ENCODE results near the gene TMEM164.
"Not testable (repeated sequence)": the region's sequence is repeated elsewhere in the genome, so short reads cannot be mapped to it uniquely, and the experiment has no call there.

The TMEM164 gene

DNA sequence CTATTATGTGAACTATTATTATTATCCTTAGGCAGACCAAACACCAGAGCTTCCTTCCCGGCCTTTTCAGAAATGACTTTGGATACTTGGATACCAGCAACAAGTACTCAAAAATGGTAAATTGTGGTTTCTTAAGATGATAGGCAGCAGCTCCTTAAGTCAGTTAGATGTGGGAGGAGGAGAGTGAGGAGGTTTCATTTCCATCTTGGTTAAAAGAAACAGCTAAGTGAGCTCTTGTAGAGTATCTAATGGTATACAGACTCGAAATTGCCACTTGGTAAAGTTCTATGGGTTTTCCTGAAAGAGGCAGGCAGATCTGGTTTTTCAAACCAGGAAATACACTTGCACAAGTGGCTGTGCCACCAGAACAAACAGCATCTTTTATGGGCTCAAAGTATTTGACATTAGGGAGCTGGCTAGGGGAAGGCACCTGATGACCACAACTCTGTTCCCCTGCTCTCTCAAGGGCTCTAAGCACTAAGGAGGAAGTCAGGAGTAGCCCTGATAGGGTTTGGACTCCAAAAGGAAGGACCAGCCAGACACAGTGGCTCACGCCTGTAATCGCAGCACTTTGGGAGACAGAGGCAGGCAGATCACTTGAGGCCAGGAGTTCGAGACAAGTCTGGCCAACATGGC lies 130.9 kb downstream of the TMEM164 start:
- H3K4me1 Mint-ChIP-seq, result no peaks in the 10 kb centered on the region
- no peaks in the 10 kb centered on the region for H3K27me3 Mint-ChIP-seq
- peaks cover 3% of the 10 kb centered on the region for H3K36me3 Mint-ChIP-seq
- ATAC-seq (ENCODE audit: low read depth) (no peak), DNase-seq (ENCODE audit: low spot score in 2 of 2) (no peak)
- H3K9me3 Mint-ChIP-seq, result no peaks in the 10 kb centered on the region
- H3K27ac Mint-ChIP-seq, result no peak overlapping the region
- H3K4me3 Mint-ChIP-seq, result no peak overlapping the region

DNA sequence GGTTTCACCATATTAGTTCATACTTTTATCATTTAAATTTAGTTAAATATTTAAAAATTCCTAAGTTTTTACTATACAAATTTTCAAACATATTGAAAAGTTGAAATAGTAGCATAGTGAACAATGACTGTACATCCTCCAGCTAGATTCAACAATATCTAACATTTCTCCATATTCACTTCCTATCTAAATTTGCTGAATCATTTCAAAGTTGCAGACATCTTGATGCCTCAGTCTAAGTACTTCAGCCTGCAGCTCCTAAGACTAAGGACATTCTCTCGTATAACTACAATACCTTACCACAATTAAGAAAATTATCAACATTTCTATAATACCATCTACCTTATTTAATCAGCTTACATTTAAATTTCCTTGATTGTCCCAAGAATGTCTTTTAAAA lies 132.7 kb downstream of the TMEM164 start:
- Mint-ChIP-seq H3K27ac (no peak overlapping the region), H3K4me1 (no peaks in the 10 kb centered on the region), H3K27me3 (no peaks in the 10 kb centered on the region), H3K4me3 (no peak overlapping the region), H3K36me3 (peaks cover 3% of the 10 kb centered on the region), H3K9me3 (no peaks in the 10 kb centered on the region)
- ATAC-seq (ENCODE audit: low read depth) (no peak), DNase-seq (ENCODE audit: low spot score in 2 of 2) (no peak)

DNA sequence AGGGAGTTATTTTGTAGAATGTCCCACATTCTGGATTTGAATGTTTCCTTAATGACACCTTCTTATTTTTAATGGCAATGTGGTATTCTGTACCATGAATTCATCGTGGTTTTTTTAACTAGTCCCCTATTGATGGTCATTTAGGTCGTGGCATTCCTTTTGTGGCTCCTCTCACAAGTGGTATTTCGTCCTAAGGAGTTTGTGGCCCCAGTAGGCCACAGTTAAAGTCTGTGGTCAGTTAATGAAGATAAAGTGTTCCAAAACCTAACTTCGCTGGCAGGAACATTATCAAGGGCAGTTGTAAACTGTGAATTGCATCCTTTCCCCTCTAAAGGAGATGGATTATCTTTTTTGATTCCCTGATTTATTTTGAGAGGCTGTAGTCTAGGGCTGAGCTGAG lies 133.2 kb downstream of the TMEM164 start:
- no peak overlapping the region for H3K4me3 Mint-ChIP-seq
- DNase-seq (ENCODE audit: low spot score in 2 of 2) (no peak), ATAC-seq (ENCODE audit: low read depth) (no peak)
- no peaks in the 10 kb centered on the region for H3K4me1 Mint-ChIP-seq
- peaks cover 5% of the 10 kb centered on the region for H3K36me3 Mint-ChIP-seq
- H3K27ac Mint-ChIP-seq, result no peak overlapping the region
- no peaks in the 10 kb centered on the region for H3K27me3 Mint-ChIP-seq
- H3K9me3 Mint-ChIP-seq, result peaks cover 1% of the 10 kb centered on the region

DNA sequence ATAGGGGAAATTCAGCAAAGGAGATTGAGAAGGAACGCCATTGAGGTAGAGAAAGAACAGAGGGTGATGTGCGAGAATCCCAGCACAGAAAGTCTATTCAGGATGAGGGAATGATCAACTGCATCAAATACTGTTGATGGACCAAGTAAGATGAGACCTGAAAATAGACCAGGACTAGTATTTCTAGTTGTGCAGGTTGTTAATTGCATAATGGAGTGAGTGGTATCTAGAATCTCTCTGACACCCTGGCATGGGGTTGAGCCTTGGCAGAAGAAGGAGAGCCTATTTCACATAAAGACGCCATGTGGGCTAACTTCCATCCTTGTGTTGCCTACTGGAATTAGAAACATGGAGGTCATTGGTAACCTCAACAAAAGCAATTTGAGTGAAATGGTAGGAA lies 135.6 kb downstream of the TMEM164 start:
- DNase-seq (ENCODE audit: low spot score in 2 of 2) (no peak), ATAC-seq (ENCODE audit: low read depth) (no peak)
- Mint-ChIP-seq H3K27me3 (no peaks in the 10 kb centered on the region), H3K4me1 (no peaks in the 10 kb centered on the region), H3K36me3 (peaks cover 7% of the 10 kb centered on the region), H3K4me3 (no peak overlapping the region), H3K27ac (no peak overlapping the region), H3K9me3 (peaks cover 4% of the 10 kb centered on the region)

DNA sequence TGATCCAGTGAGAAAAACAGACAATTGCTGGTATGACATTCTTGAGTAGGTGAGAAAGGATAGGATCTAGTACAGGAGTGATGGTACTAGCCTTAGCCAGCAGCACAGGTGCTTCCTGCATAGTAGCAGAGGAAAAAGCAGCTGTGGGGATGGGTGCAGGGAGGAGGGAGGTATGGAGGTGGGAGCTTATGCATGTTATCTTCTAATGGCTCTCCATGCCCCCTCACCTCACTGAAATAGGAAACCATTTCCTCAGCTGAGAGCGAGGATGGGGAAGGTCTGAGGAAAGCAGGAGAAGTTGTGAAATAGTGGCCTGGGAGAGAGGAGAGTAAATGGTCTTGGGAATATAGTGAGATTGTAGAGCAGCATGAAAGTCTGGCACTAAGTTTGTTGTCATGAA lies 136.3 kb downstream of the TMEM164 start:
- Mint-ChIP-seq H3K27me3 (no peaks in the 10 kb centered on the region), H3K9me3 (peaks cover 4% of the 10 kb centered on the region), H3K4me1 (no peaks in the 10 kb centered on the region), H3K27ac (no peak overlapping the region), H3K36me3 (peaks cover 7% of the 10 kb centered on the region), H3K4me3 (no peak overlapping the region)
- no peak for DNase-seq (ENCODE audit: low spot score in 2 of 2)
- ATAC-seq (ENCODE audit: low read depth), result no peak

DNA sequence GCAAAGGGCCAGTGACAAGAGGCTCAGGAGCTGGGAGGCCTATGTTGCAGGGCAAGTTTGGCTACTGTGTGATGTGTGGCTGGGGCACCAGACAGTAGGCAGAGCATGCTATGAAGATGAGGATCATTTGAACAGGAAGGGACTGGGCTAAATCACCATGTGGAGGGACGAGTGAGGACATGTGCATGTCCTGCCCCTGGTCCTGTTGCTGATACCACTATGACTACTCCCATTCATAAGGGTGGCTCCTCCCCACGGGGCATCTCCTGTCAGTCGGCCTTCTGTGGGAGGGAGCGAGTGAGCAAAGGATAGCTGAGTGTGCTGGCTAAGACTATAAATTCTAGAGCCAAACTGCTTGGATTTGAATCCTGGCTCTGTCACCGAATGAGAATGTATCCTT lies 139.2 kb downstream of the TMEM164 start:
- H3K27me3 Mint-ChIP-seq, result no peaks in the 10 kb centered on the region
- H3K27ac Mint-ChIP-seq, result no peak overlapping the region
- H3K9me3 Mint-ChIP-seq, result peaks cover 4% of the 10 kb centered on the region
- DNase-seq (ENCODE audit: low spot score in 2 of 2) (no peak), ATAC-seq (ENCODE audit: low read depth) (no peak)
- H3K36me3 Mint-ChIP-seq, result peaks cover 4% of the 10 kb centered on the region
- peaks cover 4% of the 10 kb centered on the region for H3K4me1 Mint-ChIP-seq
- no peak overlapping the region for H3K4me3 Mint-ChIP-seq

DNA sequence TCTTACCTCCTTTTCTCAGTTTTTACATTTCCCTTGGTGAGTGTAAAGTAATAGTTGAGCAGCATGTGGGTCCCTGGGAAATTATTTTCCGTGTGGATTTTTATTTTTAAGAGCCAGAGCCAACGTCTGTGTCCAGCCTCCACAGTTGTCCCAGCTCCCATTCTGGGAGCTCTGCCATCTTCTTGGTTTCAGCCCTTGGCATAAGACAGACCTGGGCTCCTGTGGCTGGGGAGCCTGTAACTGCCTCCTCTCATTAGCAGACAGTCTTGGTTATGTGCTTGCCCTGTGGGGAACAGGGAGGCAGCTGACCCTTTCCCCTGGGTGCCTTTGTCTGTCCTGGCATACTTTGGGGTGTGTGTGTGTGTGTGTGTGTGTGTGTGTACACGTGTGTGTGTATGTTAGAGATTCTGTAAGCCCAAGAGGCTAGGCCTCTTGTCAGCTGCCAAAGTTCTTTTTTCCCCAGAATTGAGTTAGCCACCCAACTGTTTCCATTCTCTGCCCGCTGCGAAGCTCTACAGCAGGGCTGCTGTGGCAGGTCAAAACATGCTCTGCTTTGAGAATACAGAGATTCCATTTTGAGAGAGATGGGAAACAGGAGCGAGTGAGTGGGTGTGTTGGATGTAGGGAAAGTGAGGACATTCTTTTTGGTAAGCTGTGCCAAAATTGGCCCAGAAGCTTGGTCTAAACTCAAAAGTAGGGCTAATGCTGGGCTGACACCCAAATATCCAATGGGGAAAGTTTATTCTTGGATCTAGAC lies 140.7 kb downstream of the TMEM164 start:
- DNase-seq (ENCODE audit: low spot score in 2 of 2) (no peak), ATAC-seq (ENCODE audit: low read depth) (no peak)
- H3K4me1 Mint-ChIP-seq, result peaks cover 4% of the 10 kb centered on the region

DNA sequence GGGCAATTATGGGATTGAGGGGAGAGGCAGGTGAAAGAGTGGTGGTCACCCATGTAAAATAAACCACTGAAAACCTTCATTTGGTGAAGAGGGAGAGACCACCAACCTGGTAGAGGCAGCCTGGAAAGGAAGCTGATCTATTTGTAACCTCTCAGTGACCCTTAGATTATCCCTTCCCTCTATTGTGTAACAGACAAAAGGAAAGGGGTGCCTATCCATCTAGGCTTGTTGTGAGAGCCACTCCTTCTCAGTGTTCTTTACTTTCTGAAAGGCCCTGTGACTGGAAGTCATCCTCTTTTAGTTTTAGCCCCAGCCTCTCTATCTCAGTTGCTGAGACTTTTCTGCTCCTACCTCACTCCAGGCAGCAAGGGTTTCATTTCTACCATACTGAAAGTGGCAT lies 142.4 kb downstream of the TMEM164 start:
- H3K4me1 Mint-ChIP-seq, result peaks cover 4% of the 10 kb centered on the region
- no peak for DNase-seq (ENCODE audit: low spot score in 2 of 2)
- ATAC-seq (ENCODE audit: low read depth), result no peak
- no peaks in the 10 kb centered on the region for H3K27me3 Mint-ChIP-seq
- peaks cover 20% of the 10 kb centered on the region for H3K36me3 Mint-ChIP-seq
- H3K4me3 Mint-ChIP-seq, result no peak overlapping the region
- H3K27ac Mint-ChIP-seq, result no peak overlapping the region
- H3K9me3 Mint-ChIP-seq, result peaks cover 4% of the 10 kb centered on the region

More for the DNA sequence above, 140.7 kb downstream of the TMEM164 start:
- H3K9me3 Mint-ChIP-seq, result peaks cover 4% of the 10 kb centered on the region
- no peak overlapping the region for H3K4me3 Mint-ChIP-seq
- peak overlapping the region; percentile 47 for H3K27ac Mint-ChIP-seq
- H3K27me3 Mint-ChIP-seq, result no peaks in the 10 kb centered on the region
- H3K36me3 Mint-ChIP-seq, result peaks cover 13% of the 10 kb centered on the region

DNA sequence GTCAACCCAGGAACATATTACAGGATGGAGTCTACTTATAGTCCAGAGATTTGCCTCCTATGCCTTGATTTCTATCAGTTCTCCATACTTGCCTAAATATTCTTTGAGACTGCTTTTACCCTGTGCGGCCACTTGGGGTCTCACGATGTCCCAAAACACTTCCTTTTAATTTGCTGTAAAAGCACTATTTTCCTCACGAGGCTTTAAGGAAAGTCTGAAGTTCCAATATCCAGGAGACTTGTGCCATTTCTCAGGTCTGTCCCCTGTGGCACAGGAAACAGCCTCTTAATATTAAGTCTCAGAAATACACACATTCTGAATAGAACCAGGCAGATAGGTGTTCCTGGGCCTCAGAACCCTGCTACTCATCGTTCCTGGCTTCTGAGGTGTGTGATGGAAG lies 142.9 kb downstream of the TMEM164 start:
- Mint-ChIP-seq H3K36me3 (peaks cover 20% of the 10 kb centered on the region), H3K27ac (no peak overlapping the region)
- ATAC-seq (ENCODE audit: low read depth), result peak; percentile 43

DNA sequence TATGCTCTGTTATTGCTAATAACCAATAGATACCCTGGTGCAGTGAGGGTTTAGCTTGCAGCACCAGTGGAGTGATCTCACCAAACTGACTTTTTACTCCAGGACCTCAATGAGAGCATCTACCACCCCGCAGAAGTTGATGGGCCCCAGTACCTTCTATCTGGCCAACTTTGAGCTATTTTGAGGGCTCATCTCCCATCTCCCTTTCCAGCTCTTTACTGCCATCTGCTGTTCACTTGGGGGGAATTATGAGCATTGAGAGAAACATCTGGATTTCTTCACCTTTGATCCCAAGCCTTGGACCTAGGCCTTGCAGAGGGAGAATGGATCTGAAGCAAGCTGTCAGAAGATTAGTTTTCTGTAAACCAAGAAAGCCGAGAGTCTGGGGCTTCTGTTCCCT lies 143.6 kb downstream of the TMEM164 start:
- peaks cover 1% of the 10 kb centered on the region for H3K9me3 Mint-ChIP-seq
- no peaks in the 10 kb centered on the region for H3K27me3 Mint-ChIP-seq
- DNase-seq (ENCODE audit: low spot score in 2 of 2) (peak in 1 of 2 donors; percentile 31), ATAC-seq (ENCODE audit: low read depth) (peak; percentile 59)
- H3K4me3 Mint-ChIP-seq, result no peak overlapping the region
- H3K36me3 Mint-ChIP-seq, result peaks cover 18% of the 10 kb centered on the region
- H3K4me1 Mint-ChIP-seq, result peaks cover 4% of the 10 kb centered on the region
- no peak overlapping the region for H3K27ac Mint-ChIP-seq

More for the DNA sequence above, 142.9 kb downstream of the TMEM164 start:
- Mint-ChIP-seq H3K27me3 (no peaks in the 10 kb centered on the region), H3K4me3 (no peak overlapping the region), H3K9me3 (peaks cover 4% of the 10 kb centered on the region), H3K4me1 (peaks cover 4% of the 10 kb centered on the region)
- DNase-seq (ENCODE audit: low spot score in 2 of 2), result no peak

DNA sequence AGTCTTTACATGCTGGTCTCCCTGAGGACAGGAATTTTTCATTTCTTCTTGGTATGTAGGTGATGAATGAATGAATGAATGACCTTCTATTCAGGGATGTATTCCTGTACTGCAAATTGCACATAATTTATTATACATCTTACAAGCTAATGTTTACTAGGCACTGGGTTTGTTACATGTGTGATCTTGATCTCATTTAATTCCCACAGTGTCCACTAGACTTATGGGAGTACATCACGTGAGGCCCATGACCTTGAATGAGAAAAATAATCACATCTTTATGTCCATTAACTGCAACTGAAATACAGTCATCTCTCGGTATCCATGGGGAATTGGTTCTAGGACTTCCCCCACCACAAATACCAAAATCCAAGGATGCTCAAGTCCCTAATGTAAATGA lies 150.3 kb downstream of the TMEM164 start:
- Mint-ChIP-seq H3K27me3 (no peaks in the 10 kb centered on the region), H3K9me3 (no peaks in the 10 kb centered on the region), H3K36me3 (peaks cover 11% of the 10 kb centered on the region), H3K27ac (no peak overlapping the region), H3K4me3 (no peak overlapping the region), H3K4me1 (no peaks in the 10 kb centered on the region)
- DNase-seq (ENCODE audit: low spot score in 2 of 2) (no peak), ATAC-seq (ENCODE audit: low read depth) (no peak)

DNA sequence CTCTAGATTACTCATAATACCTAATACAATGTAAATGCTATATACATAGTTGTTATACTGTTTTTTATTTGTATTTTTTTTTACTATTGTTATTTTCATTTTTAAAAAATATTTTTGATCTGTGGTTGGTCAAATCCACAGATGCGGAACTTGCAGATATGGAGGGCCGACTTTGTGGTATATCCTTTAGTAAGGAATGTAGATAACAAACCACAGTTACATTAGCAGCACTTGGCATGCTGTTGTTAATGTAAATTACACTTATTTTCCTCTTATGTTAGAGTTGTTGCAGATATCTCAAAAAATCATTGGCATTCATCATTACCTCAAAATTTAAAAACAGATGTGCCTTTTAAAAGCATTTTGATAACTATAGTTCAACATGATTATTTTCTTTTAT lies 151.0 kb downstream of the TMEM164 start:
- H3K27ac Mint-ChIP-seq, result no peak overlapping the region
- H3K4me3 Mint-ChIP-seq, result no peak overlapping the region
- H3K9me3 Mint-ChIP-seq, result no peaks in the 10 kb centered on the region
- ATAC-seq (ENCODE audit: low read depth), result no peak
- peaks cover 8% of the 10 kb centered on the region for H3K36me3 Mint-ChIP-seq
- peaks cover under 1% of the 10 kb centered on the region for H3K4me1 Mint-ChIP-seq
- no peak for DNase-seq (ENCODE audit: low spot score in 2 of 2)
- no peaks in the 10 kb centered on the region for H3K27me3 Mint-ChIP-seq

DNA sequence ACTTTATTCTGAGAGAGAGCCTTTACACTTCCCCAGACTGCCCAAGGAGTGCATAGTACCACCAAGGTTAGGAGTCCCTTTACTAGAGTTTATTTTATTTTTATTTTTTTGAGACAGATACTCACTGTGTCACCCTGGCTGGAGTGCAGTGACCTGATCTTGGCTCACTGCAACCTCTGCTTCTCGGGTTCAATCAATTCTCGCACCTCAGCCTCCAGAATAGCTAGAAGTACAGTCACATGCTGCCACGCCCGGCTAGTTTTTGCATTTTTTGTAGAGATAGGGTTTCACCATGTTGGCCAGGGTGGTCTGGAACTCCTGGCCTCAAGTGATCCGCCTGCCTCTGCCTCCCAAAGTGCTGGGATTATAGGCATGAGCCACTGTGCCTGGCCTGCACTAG lies 151.4 kb downstream of the TMEM164 start:
- H3K9me3 Mint-ChIP-seq; H3K36me3 Mint-ChIP-seq; ATAC-seq (ENCODE audit: low read depth); H3K4me3 Mint-ChIP-seq; H3K27me3 Mint-ChIP-seq; H3K4me1 Mint-ChIP-seq; DNase-seq (ENCODE audit: low spot score in 2 of 2); H3K27ac Mint-ChIP-seq: not testable (repeated sequence)

DNA sequence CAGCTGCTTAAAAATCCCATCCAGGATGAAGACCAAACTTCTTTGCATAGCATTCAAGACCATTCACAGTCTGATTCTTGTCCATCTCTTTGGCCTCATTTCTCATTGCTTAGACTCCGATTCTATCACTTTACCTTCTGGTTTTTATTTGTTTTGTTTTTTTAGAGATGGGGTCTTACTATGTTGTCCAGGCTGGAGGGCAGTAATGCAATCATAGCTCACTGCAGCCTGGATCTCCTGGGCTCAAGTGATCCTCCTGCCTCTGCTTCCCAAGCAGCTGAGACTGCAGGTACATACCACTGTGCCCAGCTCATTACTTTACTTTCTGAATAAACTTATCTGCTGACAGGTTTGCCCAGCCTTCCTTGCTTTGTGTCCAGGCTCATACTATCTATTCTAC lies 152.8 kb downstream of the TMEM164 start:
- Mint-ChIP-seq H3K9me3 (no peaks in the 10 kb centered on the region), H3K36me3 (peaks cover 2% of the 10 kb centered on the region), H3K27me3 (no peaks in the 10 kb centered on the region), H3K27ac (no peak overlapping the region), H3K4me3 (no peak overlapping the region), H3K4me1 (peaks cover 11% of the 10 kb centered on the region)
- ATAC-seq (ENCODE audit: low read depth) (no peak), DNase-seq (ENCODE audit: low spot score in 2 of 2) (no peak)
